DOHH2 (cell line): ENCODE measurements around the gene GPR183.

ENCODE experiments used
- H3F3A ChIP-seq: fragments of 200-600 bp; sonication (generic), shearing (Covaris generic); 2 replicates; pipeline ENCODE4 v1.6.0; 2016; ENCODE audit warnings: antibody characterized with exemption, mild to moderate bottlenecking; ENCODE audit not compliant: control insufficient read depth, insufficient read depth
- H3K27ac ChIP-seq: fragments of 200-600 bp; sonication (generic); 2 replicates; pipeline ENCODE4 v1.5.1; 2014; ENCODE audit warnings: low read depth, mild to moderate bottlenecking, low read length, moderate library complexity
- H3K27me3 ChIP-seq: fragments of 200-600 bp; sonication (generic); 2 replicates; pipeline ENCODE4 v1.6.1; 2014; ENCODE audit warnings: mild to moderate bottlenecking, low read length, mixed read lengths; ENCODE audit not compliant: control insufficient read depth
- H3K36me3 ChIP-seq: fragments of 200-600 bp; sonication (generic); 2 replicates; pipeline ENCODE4 v1.6.1; 2014; ENCODE audit warnings: mild to moderate bottlenecking, low read length, moderate library complexity, mixed read lengths; ENCODE audit not compliant: control insufficient read depth
- H3K4me1 ChIP-seq: fragments of 200-600 bp; sonication (generic); 2 replicates; pipeline ENCODE4 v1.6.1; 2014; ENCODE audit warnings: mild to moderate bottlenecking, low read length, mixed read lengths; ENCODE audit not compliant: control insufficient read depth
- H3K4me2 ChIP-seq: fragments of 200-600 bp; sonication (generic); 2 replicates; pipeline ENCODE4 v1.6.0; 2014; ENCODE audit warnings: mild to moderate bottlenecking, low read length, moderate library complexity
- H3K4me3 ChIP-seq: fragments of 200-600 bp; sonication (generic); 2 replicates; pipeline ENCODE4 v1.5.1; 2014; ENCODE audit warnings: mild to moderate bottlenecking, low read length, mixed read lengths
- H3K79me2 ChIP-seq: fragments of 200-600 bp; sonication (generic); 2 replicates; pipeline ENCODE4 v1.6.1; 2014; ENCODE audit warnings: mild to moderate bottlenecking, low read length, mixed read lengths; ENCODE audit not compliant: control insufficient read depth
- H3K9me2 ChIP-seq: fragments of 200-600 bp; sonication (generic); replicated peaks from 2 replicates; pipeline ENCODE4 v1.6.1; 2014; ENCODE audit warnings: mild to moderate bottlenecking, low read length, mixed read lengths; ENCODE audit not compliant: control insufficient read depth
- H3K9me3 ChIP-seq: fragments of 200-600 bp; sonication (generic); 2 replicates; pipeline ENCODE4 v1.6.1; 2014; ENCODE audit warnings: antibody characterized with exemption, low read length, mixed read lengths; ENCODE audit not compliant: control insufficient read depth, insufficient read depth
- H4K20me1 ChIP-seq: fragments of 200-600 bp; sonication (generic); 2 replicates; pipeline ENCODE4 v1.6.0; 2014; ENCODE audit warnings: low read depth, mild to moderate bottlenecking, antibody characterized with exemption, low read length, moderate library complexity; ENCODE audit not compliant: control insufficient read depth, insufficient read depth
- EZH2phosphoT487 ChIP-seq: fragments of 200-600 bp; sonication (generic); IDR thresholded peaks from 2 replicates; pipeline ENCODE4 v1.6.1; 2017; ENCODE audit warnings: borderline replicate concordance, mild to moderate bottlenecking, antibody characterized with exemption, low read length, moderate library complexity, mixed read lengths
- TF ChIP-seq, protein P1 (sequence below): fragments of 200-600 bp; sonication (generic); IDR thresholded peaks from one replicate; pipeline ENCODE4 v1.5.1; 2014; ENCODE audit warnings: antibody characterized with exemption, mild to moderate bottlenecking, low read depth, low read length; ENCODE audit not compliant: poor library complexity, severe bottlenecking

GPR183 gene

DNA sequence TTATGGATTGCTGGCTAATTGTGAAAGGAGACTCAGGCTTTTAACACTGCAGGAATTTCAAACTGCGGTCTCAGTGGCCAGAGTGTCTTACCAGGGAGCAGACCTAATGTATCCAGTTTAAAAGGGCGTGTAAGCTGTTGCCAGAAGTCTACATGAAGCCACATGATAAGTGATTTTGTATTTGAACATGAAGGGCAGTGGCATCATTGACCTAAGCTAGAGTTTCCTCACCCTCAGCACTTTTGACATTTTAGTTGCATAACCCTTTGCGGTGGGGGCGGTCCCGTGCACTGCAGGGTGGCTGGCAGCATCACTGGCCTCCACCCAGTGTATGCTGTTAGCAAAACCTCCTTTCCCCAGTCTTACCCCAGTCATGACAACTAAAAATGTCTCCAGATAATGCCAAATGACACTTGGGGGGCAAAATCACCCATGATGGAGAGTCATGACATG lies 25.4 kb downstream of the GPR183 start:
- H3K9me3 ChIP-seq: no peaks in the 10 kb centered on the region
- H3K27ac ChIP-seq: peak overlapping the region; percentile 24; the same call in 1 of the 2 replicates
- H3K9me2 ChIP-seq: no peaks in the 10 kb centered on the region
- peak overlapping the region; percentile 58 for H3K4me2 ChIP-seq
- peak overlapping the region; percentile 29 for H3K4me3 ChIP-seq
- TF ChIP-seq, protein P1, sequence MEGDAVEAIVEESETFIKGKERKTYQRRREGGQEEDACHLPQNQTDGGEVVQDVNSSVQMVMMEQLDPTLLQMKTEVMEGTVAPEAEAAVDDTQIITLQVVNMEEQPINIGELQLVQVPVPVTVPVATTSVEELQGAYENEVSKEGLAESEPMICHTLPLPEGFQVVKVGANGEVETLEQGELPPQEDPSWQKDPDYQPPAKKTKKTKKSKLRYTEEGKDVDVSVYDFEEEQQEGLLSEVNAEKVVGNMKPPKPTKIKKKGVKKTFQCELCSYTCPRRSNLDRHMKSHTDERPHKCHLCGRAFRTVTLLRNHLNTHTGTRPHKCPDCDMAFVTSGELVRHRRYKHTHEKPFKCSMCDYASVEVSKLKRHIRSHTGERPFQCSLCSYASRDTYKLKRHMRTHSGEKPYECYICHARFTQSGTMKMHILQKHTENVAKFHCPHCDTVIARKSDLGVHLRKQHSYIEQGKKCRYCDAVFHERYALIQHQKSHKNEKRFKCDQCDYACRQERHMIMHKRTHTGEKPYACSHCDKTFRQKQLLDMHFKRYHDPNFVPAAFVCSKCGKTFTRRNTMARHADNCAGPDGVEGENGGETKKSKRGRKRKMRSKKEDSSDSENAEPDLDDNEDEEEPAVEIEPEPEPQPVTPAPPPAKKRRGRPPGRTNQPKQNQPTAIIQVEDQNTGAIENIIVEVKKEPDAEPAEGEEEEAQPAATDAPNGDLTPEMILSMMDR: no peak
- H4K20me1 ChIP-seq: peaks cover 50% of the 10 kb centered on the region
- H3K36me3 ChIP-seq: peaks cover 12% of the 10 kb centered on the region
- H3K79me2 ChIP-seq: no peaks in the 10 kb centered on the region
- peaks cover 15% of the 10 kb centered on the region for H3F3A ChIP-seq
- peaks cover 33% of the 10 kb centered on the region for H3K4me1 ChIP-seq
- H3K27me3 ChIP-seq: no peaks in the 10 kb centered on the region

GRCh38 chr13:99280166-99280565 lies 27.0 kb downstream of the GPR183 start:
- H3K4me2 ChIP-seq: no peak overlapping the region
- TF ChIP-seq EZH2phosphoT487: no peak
- TF ChIP-seq, protein P1: no peak

DNA sequence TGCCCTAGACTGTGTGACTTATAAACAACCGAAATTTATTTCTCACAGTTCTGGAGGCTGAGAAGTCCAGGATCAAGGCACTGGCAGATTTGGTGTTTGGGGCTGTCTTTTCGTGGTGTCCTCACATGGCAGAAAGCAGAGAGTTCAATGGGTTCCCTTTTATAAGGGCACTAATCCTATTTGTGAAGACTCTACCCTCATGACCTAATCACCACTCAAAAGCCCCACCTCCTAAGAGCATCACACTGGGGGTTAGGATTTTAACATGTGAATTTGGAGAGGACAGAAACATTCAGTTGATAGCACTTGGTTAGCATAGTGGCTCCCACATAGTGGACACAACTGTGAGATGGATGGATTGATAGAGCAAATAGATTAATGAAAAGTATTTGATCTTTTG lies 27.6 kb downstream of the GPR183 start:
- Histone ChIP-seq H3K4me3 (no peak overlapping the region), H3K27me3 (no peaks in the 10 kb centered on the region), H4K20me1 (peaks cover 52% of the 10 kb centered on the region), H3K27ac (no peak overlapping the region), H3K4me2 (no peak overlapping the region), H3K79me2 (no peaks in the 10 kb centered on the region), H3K9me3 (no peaks in the 10 kb centered on the region), H3K4me1 (peaks cover 33% of the 10 kb centered on the region), H3F3A (peaks cover 15% of the 10 kb centered on the region), H3K36me3 (peaks cover 16% of the 10 kb centered on the region), H3K9me2 (no peaks in the 10 kb centered on the region)
- TF ChIP-seq, protein P1: no peak
- TF ChIP-seq EZH2phosphoT487: no peak

More at GRCh38 chr13:99280166-99280565, 27.0 kb downstream of the GPR183 start:
- no peaks in the 10 kb centered on the region for H3K9me3 ChIP-seq
- H3F3A ChIP-seq: peaks cover 15% of the 10 kb centered on the region
- no peak overlapping the region for H3K27ac ChIP-seq
- H3K27me3 ChIP-seq: no peaks in the 10 kb centered on the region
- no peak overlapping the region for H3K4me3 ChIP-seq
- H4K20me1 ChIP-seq: peaks cover 54% of the 10 kb centered on the region
- H3K36me3 ChIP-seq: peaks cover 12% of the 10 kb centered on the region
- H3K79me2 ChIP-seq: no peaks in the 10 kb centered on the region
- peaks cover 33% of the 10 kb centered on the region for H3K4me1 ChIP-seq
- no peaks in the 10 kb centered on the region for H3K9me2 ChIP-seq
